IMR-90 (cell line): Measurements from ENCODE around the gene PIP4K2B.
A peak's percentile ranks its signal among the peaks of the same experiment; 100 is the strongest.

Experiments used
- BHLHE40 ChIP-seq: fragments of 150-350 bp; IDR thresholded peaks from 2 replicates; pipeline ENCODE4 v1.6.1; 2016; ENCODE audit warnings: mild to moderate bottlenecking, low read depth, low read length
- CHD1 ChIP-seq: IDR thresholded peaks from 2 replicates; pipeline ENCODE4 v1.6.1; 2012; ENCODE audit warnings: low read depth, low read length, improper control_type of control experiment
- CTCF ChIP-seq: conservative IDR thresholded peaks from 2 replicates; pipeline ENCODE4 v1.5.1; 2012; ENCODE audit warnings: mild to moderate bottlenecking, low read depth, low read length, improper control_type of control experiment
- MAFK ChIP-seq: IDR thresholded peaks from 2 replicates; pipeline ENCODE4 v1.6.1; 2012; ENCODE audit warnings: low read depth, low read length, improper control_type of control experiment
- MAZ ChIP-seq: IDR thresholded peaks from 2 replicates; pipeline ENCODE4 v1.6.1; 2012; ENCODE audit warnings: low read depth, mild to moderate bottlenecking, low read length, improper control_type of control experiment, moderate library complexity, borderline replicate concordance
- MXI1 ChIP-seq: IDR thresholded peaks from 2 replicates; pipeline ENCODE4 v1.6.1; 2012; ENCODE audit warnings: low read depth, mild to moderate bottlenecking, low read length, moderate library complexity, borderline replicate concordance
- POLR2A ChIP-seq: IDR thresholded peaks from 2 replicates; pipeline ENCODE4 v1.6.1; 2012; ENCODE audit warnings: mild to moderate bottlenecking, low read depth, low read length
- RAD21 ChIP-seq: IDR thresholded peaks from 2 replicates; pipeline ENCODE4 v1.6.1; 2012; ENCODE audit warnings: low read length, improper control_type of control experiment
- RFX5 ChIP-seq: IDR thresholded peaks from 2 replicates; pipeline ENCODE4 v1.8.0; 2012; ENCODE audit warnings: low read depth, mild to moderate bottlenecking, low read length, moderate library complexity
- SMC3 ChIP-seq: fragments of 150-350 bp; IDR thresholded peaks from 2 replicates; pipeline ENCODE4 v1.6.1; 2016; ENCODE audit warnings: low read depth, mild to moderate bottlenecking, antibody characterized with exemption, low read length, moderate library complexity
- USF2 ChIP-seq: fragments of 150-350 bp; IDR thresholded peaks from 2 replicates; pipeline ENCODE4 v1.6.1; 2017; ENCODE audit warnings: mild to moderate bottlenecking, antibody characterized with exemption, low read length, low read depth

GRCh38 chr17:38729886-38730525 lies 69.3 kb downstream of the PIP4K2B start, which contains the start of gene CISD3:
- TF ChIP-seq CTCF (peak; percentile 82), RFX5 (no peak), MXI1 (no peak), MAFK (no peak), CHD1 (no peak), POLR2A (no peak), SMC3 (peak; percentile 49), USF2 (no peak), MAZ (peak; percentile 75; the same call in 1 of the 2 replicates), RAD21 (peak; percentile 39), BHLHE40 (peak; percentile 55; the same call in 1 of the 2 replicates)
